PFSK-1 (cell line): ENCODE data around the gene HOXB7.

Experiments
- FOXP2 ChIP-seq: optimal IDR thresholded peaks from 2 replicates; pipeline ENCODE3; 2011; ENCODE audit warnings: borderline replicate concordance, control low read depth, inconsistent platforms; ENCODE audit not compliant: insufficient read depth; ENCODE audit errors: extremely low read length, extremely low read depth
- POLR2AphosphoS5 ChIP-seq: IDR thresholded peaks from 2 replicates; pipeline ENCODE4 v1.6.1; 2012; ENCODE audit warnings: low read depth, mild to moderate bottlenecking, control low read depth, low read length, moderate library complexity
- REST ChIP-seq, 2 experiments: IDR thresholded peaks; 2 replicates each; pipeline versions ENCODE4 v1.6.1 to v1.8.0; 2011 to 2012; ENCODE audit warnings: low read depth in 2 of 2, low read length in 2 of 2, control low read depth in 1 of 2, inconsistent platforms in 1 of 2, mild to moderate bottlenecking in 1 of 2, moderate library complexity in 1 of 2; ENCODE audit not compliant: insufficient read depth in 1 of 2
- SIN3A ChIP-seq: IDR thresholded peaks from 2 replicates; pipeline ENCODE4 v1.6.1; 2012; ENCODE audit warnings: mild to moderate bottlenecking, low read length, moderate library complexity, borderline replicate concordance; ENCODE audit not compliant: insufficient read depth
- TAF1 ChIP-seq: IDR thresholded peaks from 2 replicates; pipeline ENCODE4 v1.6.1; 2012; ENCODE audit warnings: low read length, control low read depth, borderline replicate concordance; ENCODE audit not compliant: insufficient read depth

The HOXB7 gene

GRCh38 chr17:48627623-48628521 lies 17.1 kb upstream of the HOXB7 start:
- TF ChIP-seq SIN3A: no peak
- no peak for TF ChIP-seq FOXP2
- no peak for TF ChIP-seq REST (IDR thresholded peaks at IDR 0.05; ENCODE audit: insufficient read depth in 1 of 2, low read depth in 2 of 2, low read length in 2 of 2)
- no peak for TF ChIP-seq TAF1
- no peak for TF ChIP-seq POLR2AphosphoS5

GRCh38 chr17:48627118-48627597 lies 16.3 kb upstream of the HOXB7 start:
- TF ChIP-seq POLR2AphosphoS5: no peak
- TF ChIP-seq REST (IDR thresholded peaks at IDR 0.05; ENCODE audit: insufficient read depth in 1 of 2, low read depth in 2 of 2, low read length in 2 of 2): no peak
- TF ChIP-seq FOXP2: no peak
- no peak for TF ChIP-seq TAF1
- TF ChIP-seq SIN3A: no peak

GRCh38 chr17:48626245-48627117 lies 15.7 kb upstream of the HOXB7 start, which contains the start of gene HOXB9:
Gene HOXB9, minus strand, starts transcription at chr17:48626358. Its CDS starts 89 bp downstream, at chr17:48626269.
- TF ChIP-seq REST (IDR thresholded peaks at IDR 0.05; ENCODE audit: insufficient read depth in 1 of 2, low read depth in 2 of 2, low read length in 2 of 2): no peak
- no peak for TF ChIP-seq SIN3A
- no peak for TF ChIP-seq FOXP2
- no peak for TF ChIP-seq POLR2AphosphoS5
- no peak for TF ChIP-seq TAF1

GRCh38 chr17:48625495-48626244 lies 14.9 kb upstream of the HOXB7 start:
- TF ChIP-seq POLR2AphosphoS5 (no peak), TAF1 (no peak), SIN3A (no peak), FOXP2 (no peak), REST (IDR thresholded peaks at IDR 0.05; ENCODE audit: insufficient read depth in 1 of 2, low read depth in 2 of 2, low read length in 2 of 2) (no peak)
